HCT116 (cell line): Measurements from ENCODE around the gene BTBD2. TPM values are rescaled to one million over a fixed set of nuclear protein-coding genes. Genes with fewer than 3 reads are reported as not detected.

Experiments used
- ATAC-seq: fragments of 200-7000 bp; cut with Tn5 transposase; 2 replicates; pipeline ENCODE4 v1.9.1; 2020; ENCODE audit warnings: mild to moderate bottlenecking, moderate library complexity
- BruUV-seq: library from RNA; stranded (reverse); fragments of 400-500 nt; replicated peaks from 2 replicates; lab custom pipeline; 2021; lab: Mats Ljungman, UMichigan
- CTCF ChIA-PET: fragments of 300-600 bp; sonication (Branson Sonifier 250); formaldehyde crosslinking; loops from one replicate; lab custom pipeline; 2021; ENCODE audit warnings: antibody characterized with exemption; lab: Charles Lee
- POLR2A ChIA-PET: fragments of 300-600, 350-600 bp; sonication (Branson Sonifier 250); formaldehyde crosslinking; loops from one replicate; lab custom pipeline; 2021; ENCODE audit warnings: antibody characterized with exemption; lab: Charles Lee
- RAD21 ChIA-PET, 2 experiments: fragments of 300-600 bp; sonication (Branson Sonifier 250); formaldehyde crosslinking; loops; one replicate each; lab custom pipeline; 2023; ENCODE audit warnings: low total read pairs in 2 of 2; ENCODE audit not compliant: uncharacterized antibody in 2 of 2, unreplicated experiment in 2 of 2, low non-redundant PET in 1 of 2; lab: Charles Lee
- DNase-seq: peaks from one replicate; pipeline ENCODE4 v3.0.0-alpha.2; 2010; ENCODE audit warnings: low read depth, low spot score
- H2AFZ ChIP-seq: fragments of 200-600 bp; shearing (Covaris generic), sonication (generic); 2 replicates; pipeline ENCODE4 v1.6.1; 2017; ENCODE audit warnings: low read depth, mixed run types, mixed read lengths, antibody characterized with exemption, low read length; ENCODE audit not compliant: poor library complexity, severe bottlenecking
- H3K27ac ChIP-seq: 2 replicates; pipeline ENCODE4 v1.5.1; 2012; ENCODE audit warnings: low read depth, low read length
- H3K27me3 ChIP-seq: fragments of 200-600 bp; sonication (generic); 2 replicates; pipeline ENCODE4 v1.6.1; 2016; ENCODE audit warnings: mixed run types, low read length, mixed read lengths; ENCODE audit not compliant: insufficient read depth
- H3K36me3 ChIP-seq, 2 experiments: fragments of 200-500 bp in 1 of 2; fragments of 200-600 bp in 1 of 2; sonication (Bioruptor generic) in 1 of 2; sonication (generic) in 1 of 2; 2 replicates each; pipeline versions ENCODE4 v1.5.1 to v1.6.1; 2014 to 2016; ENCODE audit warnings: low read length in 2 of 2, inconsistent platforms in 1 of 2, mixed read lengths in 1 of 2, mixed run types in 1 of 2; ENCODE audit not compliant: insufficient read depth in 2 of 2, control insufficient read depth in 1 of 2
- H3K4me1 ChIP-seq, 2 experiments: fragments of 200-600 bp in 1 of 2; sonication (generic) in 1 of 2; 2 replicates each; pipeline versions ENCODE4 v1.5.1 to v1.6.1; 2012 to 2017; ENCODE audit warnings: low read length in 2 of 2, inconsistent platforms in 1 of 2, mild to moderate bottlenecking in 1 of 2, mixed read lengths in 1 of 2, mixed run types in 1 of 2, moderate library complexity in 1 of 2; ENCODE audit not compliant: insufficient read depth in 2 of 2, control insufficient read depth in 1 of 2
- H3K4me2 ChIP-seq: fragments of 200-600 bp; sonication (generic); 2 replicates; pipeline ENCODE4 v1.6.1; 2017; ENCODE audit warnings: mixed run types, low read length, mixed read lengths
- H3K4me3 ChIP-seq, 2 experiments: fragments of 200-600 bp in 1 of 2; sonication (generic) in 1 of 2; replicated peaks in 1 of 2; 2 replicates each; pipeline ENCODE4 v1.5.1; 2011 to 2016; ENCODE audit warnings: low read length in 2 of 2, control low read depth in 1 of 2, low read depth in 1 of 2, mild to moderate bottlenecking in 1 of 2, mixed read lengths in 1 of 2, mixed run types in 1 of 2
- H3K79me2 ChIP-seq: fragments of 200-600 bp; sonication (generic); 2 replicates; pipeline ENCODE4 v1.6.1; 2017; ENCODE audit warnings: mild to moderate bottlenecking, mixed run types, low read length, moderate library complexity, mixed read lengths; ENCODE audit not compliant: insufficient read depth
- H3K9ac ChIP-seq: fragments of 200-600 bp; sonication (generic); 2 replicates; pipeline ENCODE4 v1.6.1; 2016; ENCODE audit warnings: low read length, mixed read lengths
- H3K9me2 ChIP-seq: fragments of 200-600 bp; sonication (generic), shearing (Covaris generic); 2 replicates; pipeline ENCODE4 v1.6.1; 2017; ENCODE audit warnings: mixed run types, mild to moderate bottlenecking, moderate library complexity; ENCODE audit not compliant: insufficient read depth
- H3K9me3 ChIP-seq, 2 experiments: fragments of 200-500 bp in 1 of 2; fragments of 200-600 bp in 1 of 2; sonication (Bioruptor generic) in 1 of 2; sonication (generic) in 1 of 2; 2 replicates each; pipeline ENCODE4 v1.6.1; 2014 to 2017; ENCODE audit warnings: low read length in 2 of 2, mixed read lengths in 2 of 2, inconsistent platforms in 1 of 2, low read depth in 1 of 2, mild to moderate bottlenecking in 1 of 2, mixed run types in 1 of 2, moderate library complexity in 1 of 2; ENCODE audit not compliant: control insufficient read depth in 1 of 2, insufficient read depth in 1 of 2
- H4K20me1 ChIP-seq: fragments of 200-600 bp; sonication (generic), shearing (Covaris generic); 2 replicates; pipeline ENCODE4 v1.6.1; 2017; ENCODE audit warnings: mixed run types, mild to moderate bottlenecking, moderate library complexity; ENCODE audit not compliant: insufficient read depth
- ATF3 ChIP-seq: IDR thresholded peaks from 2 replicates; pipeline ENCODE4 v1.6.1; 2012
- CBX3 ChIP-seq: IDR thresholded peaks from 2 replicates; pipeline ENCODE4 v1.6.1; 2012; ENCODE audit warnings: low read depth
- CEBPB ChIP-seq: IDR thresholded peaks from 2 replicates; pipeline ENCODE4 v1.6.1; 2012; ENCODE audit warnings: low read depth
- ELF1 ChIP-seq: IDR thresholded peaks from 2 replicates; pipeline ENCODE4 v1.6.1; 2012; ENCODE audit warnings: low read depth, borderline replicate concordance
- EZH2phosphoT487 ChIP-seq: fragments of 200-600 bp; IDR thresholded peaks from 2 replicates; pipeline ENCODE4 v1.6.1; 2018; ENCODE audit warnings: antibody characterized with exemption, borderline replicate concordance
- JUND ChIP-seq: IDR thresholded peaks from 2 replicates; pipeline ENCODE4 v1.6.1; 2012
- MAX ChIP-seq: IDR thresholded peaks from 2 replicates; pipeline ENCODE4 v1.6.1; 2012
- POLR2A ChIP-seq: IDR thresholded peaks from 2 replicates; pipeline ENCODE4 v1.7.0; 2011; ENCODE audit warnings: borderline replicate concordance; ENCODE audit not compliant: insufficient read depth, insufficient read length; ENCODE audit errors: extremely low read depth
- POLR2AphosphoS5 ChIP-seq: IDR thresholded peaks from 2 replicates; pipeline ENCODE4 v1.6.1; 2011; ENCODE audit warnings: mild to moderate bottlenecking, low read depth, low read length, moderate library complexity
- RAD21 ChIP-seq: IDR thresholded peaks from 2 replicates; pipeline ENCODE4 v1.6.1; 2012; ENCODE audit warnings: low read depth, mild to moderate bottlenecking
- REST ChIP-seq: IDR thresholded peaks from 2 replicates; pipeline ENCODE4 v1.6.1; 2012; ENCODE audit warnings: low read depth
- SIN3A ChIP-seq: IDR thresholded peaks from 2 replicates; pipeline ENCODE4 v1.6.1; 2012; ENCODE audit warnings: low read depth
- SP1 ChIP-seq: IDR thresholded peaks from 2 replicates; pipeline ENCODE4 v1.6.1; 2012; ENCODE audit warnings: low read depth
- SRF ChIP-seq: IDR thresholded peaks from 2 replicates; pipeline ENCODE4 v1.6.1; 2012; ENCODE audit warnings: low read depth
- TCF7L2 ChIP-seq: IDR thresholded peaks from 2 replicates; pipeline ENCODE4 v1.7.0; 2011; ENCODE audit warnings: borderline replicate concordance, inconsistent platforms; ENCODE audit not compliant: insufficient read depth, insufficient read length; ENCODE audit errors: extremely low read depth
- ZBTB33 ChIP-seq: IDR thresholded peaks from 2 replicates; pipeline ENCODE4 v1.6.1; 2011; ENCODE audit warnings: mild to moderate bottlenecking, low read length, moderate library complexity; ENCODE audit not compliant: insufficient replicate concordance; ENCODE audit errors: extremely low read depth
- intact Hi-C: fragments of 100-400 bp; cut with micrococcal nuclease; formaldehyde crosslinking; loops from 2 replicates; pipeline ENCODE4 v1.10.0; 2022
- total RNA-seq: library from RNA; stranded (reverse); gene quantifications from one replicate; pipeline ENCODE4 v1.2.1, GENCODE V29; 2021; ENCODE audit not compliant: unreplicated experiment

BTBD2 gene
- total RNA-seq, 1 experiment from 2014 or later = 112 TPM

GRCh38 chr19:2014131-2014571 is 1.4 kb downstream of the BTBD2 start:
- Histone ChIP-seq H3K79me2 (peaks cover 38% of the 10 kb centered on the region), H3K4me1 (peaks cover 6 to 18% of the 10 kb centered on the region in 2 experiments; a peak in 3 of 4 replicates), H4K20me1 (no peaks in the 10 kb centered on the region), H3K27me3 (no peaks in the 10 kb centered on the region), H3K9me2 (no peaks in the 10 kb centered on the region), H3K4me2 (peak overlapping the region; percentile 82), H2AFZ (no peak overlapping the region), H3K4me3 (peak overlapping the region; percentile 77 to 79), H3K36me3 (no peaks in the 10 kb centered on the region; a peak in 1 of 4 replicates), H3K27ac (peak overlapping the region; percentile 80; the same call in 1 of the 2 replicates)
- POLR2A ChIA-PET = no interaction called here
- TF ChIP-seq JUND = no peak
- TF ChIP-seq ATF3 = no peak
- TF ChIP-seq, all 23 proteins: peak for 0
- H3K9ac ChIP-seq = peak overlapping the region; percentile 82
- no peaks in the 10 kb centered on the region for H3K9me3 ChIP-seq
- ATAC-seq (no peak), DNase-seq (no peak)
- BruUV-seq = no TSS peak
- RAD21 ChIA-PET = no interaction called here
- intact Hi-C loops = no loop called here
- CTCF ChIA-PET = no interaction called here

- H3K27me3 ChIP-seq = no peaks in the 10 kb centered on the region
- CTCF ChIA-PET = no interaction called here
- POLR2A ChIA-PET = no interaction called here
- TF ChIP-seq ZBTB33 = no peak
- no peak for TF ChIP-seq SRF
- no peak for TF ChIP-seq ELF1
- no peak for TF ChIP-seq REST
- TF ChIP-seq MAX = no peak
- TF ChIP-seq EZH2phosphoT487 = no peak
- no peak for TF ChIP-seq CEBPB
- TF ChIP-seq POLR2A = no peak
- no peak for TF ChIP-seq SP1
- no peak for TF ChIP-seq CBX3
- no peak for TF ChIP-seq ATF3
- no peak for TF ChIP-seq RAD21
- no peak for TF ChIP-seq SIN3A
- no peak for TF ChIP-seq TCF7L2
- TF ChIP-seq POLR2AphosphoS5 = no peak
- TF ChIP-seq, all 23 proteins: peak for 0
- no peak overlapping the region for H3K4me2 ChIP-seq
- H2AFZ ChIP-seq = no peak overlapping the region
- no peak for DNase-seq
- H4K20me1 ChIP-seq = no peaks in the 10 kb centered on the region
- BruUV-seq = no TSS peak
- RAD21 ChIA-PET = no interaction called here
- H3K4me3 ChIP-seq = no peak overlapping the region
- peaks cover 6 to 18% of the 10 kb centered on the region in 2 experiments; a peak in 3 of 4 replicates for H3K4me1 ChIP-seq
- no peaks in the 10 kb centered on the region for H3K9me3 ChIP-seq
- no peaks in the 10 kb centered on the region; a peak in 1 of 4 replicates for H3K36me3 ChIP-seq
- no peak overlapping the region for H3K27ac ChIP-seq
- H3K9ac ChIP-seq = no peak overlapping the region
- H3K9me2 ChIP-seq = no peaks in the 10 kb centered on the region
- no peak for ATAC-seq
- intact Hi-C loops = no loop called here
- peaks cover 38% of the 10 kb centered on the region for H3K79me2 ChIP-seq
Observed at GRCh38 chr19:2013683-2013961, 1.9 kb downstream of the BTBD2 start.
